Superior temporal gyrus (tissue), 1 donor: ENCODE measurements around the gene PLOD3.
"Not testable (repeated sequence)": the region's sequence is repeated elsewhere in the genome, so short reads cannot be mapped to it uniquely, and the experiment has no call there.

ENCODE experiments used
- DNase-seq: peaks from one replicate; pipeline ENCODE4 v3.0.0-alpha.2; 2016; ENCODE audit errors: extremely low spot score

Gene PLOD3

GRCh38 chr7:101217388-101218235, at the start of gene PLOD3, which contains the start of gene ZNHIT1:
PLOD3 (minus strand) TSS chr7:101217581; CDS start chr7:101217274, 307 bp downstream.
ZNHIT1 (plus strand) TSS chr7:101218165; CDS start chr7:101218196, 31 bp downstream.
- DNase-seq = peak; percentile 100

- no peak for DNase-seq
Observed at GRCh38 chr7:101265622-101266516, 48.5 kb upstream of the PLOD3 start.

GRCh38 chr7:101264102-101264706, 46.8 kb upstream of the PLOD3 start:
- not testable (repeated sequence) for DNase-seq

GRCh38 chr7:101258243-101258731, 40.9 kb upstream of the PLOD3 start:
- DNase-seq = peak; percentile 10

GRCh38 chr7:101255796-101256195, 38.4 kb upstream of the PLOD3 start:
- no peak for DNase-seq

GRCh38 chr7:101253199-101253598, 35.8 kb upstream of the PLOD3 start:
- not testable (repeated sequence) for DNase-seq

- DNase-seq = peak; percentile 96
Observed at GRCh38 chr7:101251871-101252659, 34.7 kb upstream of the PLOD3 start.

GRCh38 chr7:101250324-101250723, 32.9 kb upstream of the PLOD3 start:
- DNase-seq = no peak

GRCh38 chr7:101248276-101248675, 30.9 kb upstream of the PLOD3 start:
- no peak for DNase-seq

- DNase-seq = no peak
Observed at GRCh38 chr7:101245147-101245668, 27.8 kb upstream of the PLOD3 start.

GRCh38 chr7:101244375-101245146, 27.2 kb upstream of the PLOD3 start, which contains the start of gene FIS1:
FIS1 (minus strand) TSS chr7:101245081; CDS start chr7:101245004, 77 bp downstream.
- peak; percentile 96 for DNase-seq

- peak; percentile 45 for DNase-seq
Observed at GRCh38 chr7:101243646-101244374, 26.4 kb upstream of the PLOD3 start.

GRCh38 chr7:101241443-101242349, 24.3 kb upstream of the PLOD3 start:
- no peak for DNase-seq

- DNase-seq = no peak
Observed at GRCh38 chr7:101241015-101241363, 23.6 kb upstream of the PLOD3 start.

- DNase-seq = no peak
Observed at GRCh38 chr7:101240226-101241014, 23.0 kb upstream of the PLOD3 start.

GRCh38 chr7:101239951-101240220, 22.5 kb upstream of the PLOD3 start:
- DNase-seq = no peak

- no peak for DNase-seq
Observed at GRCh38 chr7:101239191-101239950, 22.0 kb upstream of the PLOD3 start.
